Kidney capillary endothelial cell (primary cell): ENCODE measurements around the gene RPL10A.
A peak's percentile ranks its signal among the peaks of the same experiment; 100 is the strongest.

ENCODE experiments used
- DNase-seq: peaks from one replicate; pipeline ENCODE4 v3.0.0-alpha.2; 2018; ENCODE audit warnings: low spot score

Gene RPL10A

DNA sequence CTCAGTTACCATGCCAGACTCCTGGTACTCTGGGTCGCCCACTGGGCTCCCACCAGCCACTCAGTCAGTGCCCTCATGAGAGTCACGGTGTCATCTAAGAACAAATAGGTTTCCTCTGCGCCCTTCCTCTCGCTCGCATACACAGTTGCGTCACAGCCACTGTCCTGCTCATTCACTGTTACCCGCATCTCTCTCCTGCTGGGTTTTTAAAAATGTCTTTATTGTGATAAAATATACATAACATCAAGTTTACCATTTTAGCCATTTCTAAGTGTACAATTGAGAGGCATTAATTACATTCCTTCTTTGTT lies 24.7 kb downstream of the RPL10A start:
- no peak for DNase-seq

DNA sequence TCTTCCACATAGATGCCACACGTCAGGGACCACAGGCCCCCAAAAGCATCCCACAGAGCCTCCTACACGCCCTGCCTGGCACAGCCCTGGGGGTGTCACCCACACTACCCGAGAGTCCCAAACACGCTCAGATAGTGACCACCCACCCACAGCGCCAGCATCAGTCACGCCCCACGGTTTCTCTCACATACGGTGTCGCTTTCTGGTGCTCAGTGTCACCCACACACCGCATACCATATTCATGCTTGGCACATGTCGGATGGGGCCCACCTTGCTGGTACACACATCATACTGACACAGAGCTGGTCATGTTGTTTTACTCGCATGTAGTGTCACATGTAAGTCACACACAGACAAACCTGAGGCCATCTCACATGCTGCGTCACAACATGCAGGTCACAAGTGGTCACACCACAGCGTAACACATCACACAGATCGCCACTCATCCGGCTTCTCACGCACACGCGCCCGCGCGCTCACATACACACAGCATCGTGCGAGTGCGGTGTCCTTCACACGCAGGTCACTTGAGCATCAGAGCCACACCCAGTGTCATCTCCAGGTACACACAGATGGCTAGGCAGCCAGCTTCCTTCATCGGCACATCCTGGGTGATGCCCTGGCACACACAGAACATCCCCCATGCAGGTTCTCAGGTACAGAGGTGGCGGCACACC lies 25.2 kb downstream of the RPL10A start:
- DNase-seq = no peak

DNA sequence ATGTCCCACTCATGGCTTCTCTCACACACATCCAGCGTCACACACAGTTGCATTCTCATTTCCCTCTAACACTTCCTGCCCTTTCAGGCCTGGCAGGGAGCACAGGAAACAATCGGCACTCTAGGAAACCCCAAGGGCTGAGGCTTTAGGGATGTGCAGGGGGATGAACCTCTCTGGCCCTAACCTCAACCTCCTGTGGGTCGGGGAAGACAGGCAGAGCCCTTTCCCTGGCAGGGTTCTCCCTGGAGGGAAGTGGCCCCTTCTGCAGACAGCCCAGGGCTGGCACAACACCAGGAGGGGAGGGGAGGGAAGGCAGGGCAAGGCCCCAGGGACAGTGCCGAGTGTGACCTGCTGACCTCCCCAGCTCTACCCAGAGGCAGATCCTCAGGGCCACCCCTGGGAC lies 26.0 kb downstream of the RPL10A start:
- DNase-seq = peak; percentile 63

GRCh38 chr6:35495258-35496035 lies 27.2 kb downstream of the RPL10A start:
- no peak for DNase-seq

- no peak for DNase-seq
Observed at GRCh38 chr6:35496036-35496840, 28.0 kb downstream of the RPL10A start.

DNA sequence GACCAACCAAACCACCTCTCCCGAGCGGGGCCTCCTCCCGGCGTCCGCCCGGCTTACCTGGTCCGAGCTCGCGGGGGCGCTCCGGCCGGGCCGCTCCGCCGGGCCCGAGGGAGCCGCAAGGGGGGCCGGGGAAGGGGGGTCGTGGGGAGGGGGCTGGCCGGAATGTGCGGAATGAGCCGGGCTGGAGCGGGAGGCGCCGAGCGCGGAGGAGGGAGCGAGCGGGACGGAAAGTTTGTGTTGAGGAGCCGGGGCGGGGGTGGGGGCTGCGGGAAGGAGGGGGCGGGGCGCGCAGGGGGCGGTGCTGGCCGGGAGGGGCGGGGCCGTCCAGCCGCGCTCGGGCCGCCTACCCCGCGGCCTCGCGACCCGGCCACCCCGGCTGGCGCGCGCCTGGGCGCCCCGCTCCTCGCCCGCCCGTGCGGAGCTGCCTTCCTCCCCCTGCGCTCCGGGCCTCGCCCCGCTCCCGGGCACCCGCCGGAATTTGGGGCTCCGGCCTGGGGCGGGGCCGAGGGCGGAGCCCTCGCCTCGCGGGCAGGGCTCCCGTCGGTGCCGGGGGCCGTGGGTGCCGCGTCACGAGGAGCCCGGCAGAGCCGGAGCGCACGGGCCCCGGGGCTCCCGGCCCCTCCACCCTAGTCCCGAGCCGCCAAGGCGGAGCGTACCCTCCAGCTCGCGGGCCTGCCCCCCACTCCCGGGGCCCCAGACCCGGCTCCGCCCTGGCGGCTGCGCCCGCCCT lies 28.8 kb downstream of the RPL10A start, which contains the start of gene TEAD3:
TSS of gene TEAD3 (minus strand) at position 239 of the 730 bp plus-strand sequence.
- DNase-seq = no peak

DNA sequence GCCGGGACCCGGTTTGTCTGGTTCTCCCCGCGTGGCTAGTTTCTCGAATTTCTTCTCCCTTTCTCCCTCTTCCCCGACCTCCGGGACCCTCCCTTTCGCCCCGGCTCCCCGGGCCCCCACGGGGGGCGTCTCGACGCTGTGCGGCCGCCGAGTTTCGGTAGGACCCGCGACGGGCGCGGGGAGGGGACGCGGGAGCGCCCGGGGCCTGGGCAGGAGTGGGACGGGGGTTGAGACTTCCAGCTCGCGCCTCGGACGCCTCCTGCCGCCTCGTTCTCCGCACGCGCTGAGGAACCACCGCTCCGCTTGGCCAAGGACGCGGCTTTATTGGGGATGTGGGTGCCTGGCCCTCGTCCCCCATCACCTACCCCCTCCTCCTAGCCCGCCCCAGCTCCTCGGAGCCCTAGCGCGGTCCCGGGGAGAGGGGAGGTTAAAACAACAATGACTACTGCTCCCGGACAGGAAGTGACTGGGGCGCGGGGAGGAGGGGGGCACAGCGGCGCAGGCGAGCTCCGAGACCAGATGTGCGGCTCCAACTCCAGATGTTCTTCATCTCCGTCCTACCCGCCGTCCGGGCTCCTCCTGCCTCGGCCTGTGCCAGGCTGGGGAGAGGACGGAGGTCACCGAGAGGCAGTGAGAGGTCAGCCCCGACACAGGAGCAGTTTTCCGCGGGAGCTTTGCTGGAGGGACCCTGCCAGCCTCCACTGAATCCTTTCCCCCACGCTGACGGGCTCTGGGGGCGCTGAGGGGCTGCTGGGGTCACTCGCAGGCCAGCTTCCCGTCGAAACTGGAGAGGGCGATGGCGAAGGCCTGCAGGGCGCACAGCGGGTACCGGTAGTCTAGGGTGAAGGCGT lies 29.6 kb downstream of the RPL10A start:
- peak; percentile 36 for DNase-seq

DNA sequence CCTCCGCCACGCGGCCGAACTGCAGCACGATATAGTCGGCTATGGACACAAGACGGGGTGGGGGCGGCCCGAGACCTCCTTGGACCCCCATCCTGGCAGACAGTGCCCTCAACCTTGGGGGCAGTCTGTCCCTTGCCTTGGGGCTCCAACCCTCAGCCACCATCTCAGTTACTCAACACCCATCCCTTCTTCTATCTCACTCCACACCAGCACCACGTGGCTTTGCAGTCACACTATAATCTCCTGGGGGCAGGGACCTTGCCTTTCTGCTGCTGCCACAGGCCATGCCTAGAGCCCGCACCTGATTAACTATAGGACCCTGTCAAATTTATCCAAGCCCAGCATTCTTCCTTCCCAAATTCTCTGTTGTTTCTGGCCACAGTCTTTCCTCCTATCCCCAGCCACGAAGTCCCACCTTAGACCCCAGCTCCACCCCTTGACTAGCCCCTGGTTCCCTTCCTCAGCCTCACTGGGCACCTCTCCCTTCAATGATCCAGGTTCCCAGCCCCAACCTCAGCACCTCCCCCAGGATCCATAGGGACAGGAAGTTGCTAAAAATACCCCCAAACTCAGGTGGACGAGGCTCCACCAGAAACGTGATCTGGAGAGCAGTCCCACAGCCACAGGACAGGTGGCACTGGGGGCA lies 30.3 kb downstream of the RPL10A start:
- no peak for DNase-seq

GRCh38 chr6:35499372-35499771 lies 31.2 kb downstream of the RPL10A start:
- DNase-seq = no peak

GRCh38 chr6:35500782-35501181 lies 32.6 kb downstream of the RPL10A start:
- no peak for DNase-seq

- DNase-seq = no peak
Observed at GRCh38 chr6:35501784-35502183, 33.6 kb downstream of the RPL10A start.

DNA sequence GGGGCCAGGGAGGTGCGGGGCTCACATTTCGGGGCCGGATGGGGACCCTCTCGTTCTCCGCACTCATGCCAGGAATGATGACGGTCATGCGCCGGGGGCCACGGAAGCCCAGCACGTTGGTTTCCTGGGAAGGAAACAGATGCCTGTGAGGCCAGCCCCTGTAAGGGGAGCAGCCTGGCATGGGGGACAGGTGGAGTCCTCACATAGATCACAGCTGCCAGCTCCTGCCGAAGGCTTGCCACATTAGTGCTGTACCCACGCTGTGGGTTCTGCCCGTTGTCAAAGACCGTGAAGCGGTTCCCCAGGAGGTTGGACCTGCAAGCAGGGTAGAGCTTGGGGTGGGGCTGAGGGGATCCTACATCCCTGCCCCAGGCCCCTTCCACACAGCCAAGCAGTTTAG lies 35.3 kb downstream of the RPL10A start:
- no peak for DNase-seq

DNA sequence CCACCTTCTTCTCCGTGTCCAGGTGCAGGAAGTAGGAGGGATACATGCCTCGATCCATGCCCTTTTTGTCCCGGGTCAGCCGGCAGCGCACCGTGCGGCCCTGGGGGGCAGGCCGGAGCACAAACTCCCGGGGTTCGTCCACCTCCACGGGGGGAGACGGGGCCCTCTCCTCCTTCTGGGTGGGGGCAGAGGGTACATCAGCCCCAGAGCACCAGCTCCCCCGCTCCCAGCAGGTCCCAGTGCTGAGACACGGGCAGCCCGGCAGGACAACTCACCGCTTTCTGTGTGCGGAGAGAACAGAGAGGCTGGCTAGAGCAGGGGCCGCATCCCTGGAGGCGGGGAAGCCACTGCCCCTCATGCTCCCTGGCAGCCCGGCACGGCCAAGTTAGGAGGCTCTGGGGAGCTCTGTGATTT lies 37.8 kb downstream of the RPL10A start:
- no peak for DNase-seq

GRCh38 chr6:35506536-35506935 lies 38.3 kb downstream of the RPL10A start:
- no peak for DNase-seq

GRCh38 chr6:35507221-35507620 lies 39.0 kb downstream of the RPL10A start:
- no peak for DNase-seq

- DNase-seq = no peak
Observed at GRCh38 chr6:35508027-35508426, 39.8 kb downstream of the RPL10A start.

DNA sequence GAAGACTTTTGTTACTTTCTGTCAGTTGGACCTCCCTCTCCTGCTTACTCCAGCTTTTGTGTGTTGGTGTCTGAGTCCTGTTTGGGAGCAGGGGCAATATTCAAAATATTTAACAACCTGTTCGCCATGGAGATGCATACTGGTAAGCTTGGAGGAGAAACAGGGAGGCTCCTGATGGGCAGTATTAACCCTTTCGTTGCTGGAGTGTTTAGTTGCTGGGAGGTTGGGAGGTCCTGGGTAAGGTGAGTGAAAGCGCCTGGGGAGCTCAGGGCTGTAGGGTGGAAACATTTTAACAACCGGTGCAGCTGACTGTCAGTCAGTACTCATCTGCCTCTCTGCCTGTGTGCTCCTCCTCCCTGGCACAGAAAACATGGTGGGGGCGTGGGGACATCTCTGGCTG lies 40.3 kb downstream of the RPL10A start:
- no peak for DNase-seq

GRCh38 chr6:35510916-35511561 lies 42.8 kb downstream of the RPL10A start:
- no peak for DNase-seq

- no peak for DNase-seq
Observed at GRCh38 chr6:35511562-35511941, 43.4 kb downstream of the RPL10A start.

- DNase-seq = no peak
Observed at GRCh38 chr6:35512006-35512405, 43.8 kb downstream of the RPL10A start.
